HK-2 (cell line): ENCODE measurements around the gene SMIM22.

Experiments
- DNase-seq: peaks from one replicate; pipeline ENCODE4 v3.0.0-alpha.2; 2018; ENCODE audit not compliant: unreplicated experiment

The SMIM22 gene

GRCh38 chr16:4814542-4815173, 19.5 kb downstream of the SMIM22 start:
- DNase-seq: no peak

- DNase-seq: no peak
Observed at GRCh38 chr16:4820652-4821051, 25.5 kb downstream of the SMIM22 start.

GRCh38 chr16:4825196-4825595, 30.0 kb downstream of the SMIM22 start:
- no peak for DNase-seq

DNA sequence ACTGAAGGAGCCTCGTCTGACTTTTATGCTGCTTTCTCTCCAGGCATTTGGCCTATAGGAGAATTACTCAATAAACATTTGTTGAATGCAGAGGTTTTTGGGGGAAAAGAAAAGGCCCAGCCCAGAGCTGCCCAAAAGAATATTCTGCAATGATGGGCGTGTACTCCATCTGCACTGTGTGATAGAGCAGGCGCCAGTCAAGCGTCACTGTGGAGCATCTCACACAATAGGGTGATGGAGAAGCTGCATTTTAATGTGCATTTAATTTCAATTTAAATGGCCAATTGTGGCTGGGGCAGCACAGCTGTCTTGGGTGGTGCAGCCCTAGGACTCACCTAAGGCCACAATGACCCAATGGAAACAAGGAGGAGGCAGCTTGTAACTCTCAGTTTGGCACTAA, 31.4 kb downstream of the SMIM22 start:
- no peak for DNase-seq

DNA sequence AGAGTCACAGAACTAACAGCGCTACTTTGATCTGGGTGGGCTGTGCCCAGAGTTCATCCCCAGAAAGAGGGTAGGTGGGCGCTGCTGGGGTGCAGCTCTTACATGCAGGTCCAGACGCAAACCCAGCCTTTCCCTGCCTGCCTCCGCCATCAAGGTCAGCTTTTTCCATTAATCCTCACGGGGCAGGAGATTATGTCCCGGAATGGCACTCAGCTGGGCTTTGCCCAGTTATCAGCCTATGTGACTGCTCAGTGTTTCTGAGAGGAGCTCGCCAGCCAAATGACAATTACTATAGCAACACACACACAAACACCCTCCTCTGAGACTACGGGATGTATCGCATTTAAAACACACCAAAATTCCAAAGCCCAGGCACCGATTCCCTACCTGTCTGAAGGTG, 31.8 kb downstream of the SMIM22 start:
- no peak for DNase-seq

GRCh38 chr16:4828567-4829321, 33.6 kb downstream of the SMIM22 start:
- no peak for DNase-seq

DNA sequence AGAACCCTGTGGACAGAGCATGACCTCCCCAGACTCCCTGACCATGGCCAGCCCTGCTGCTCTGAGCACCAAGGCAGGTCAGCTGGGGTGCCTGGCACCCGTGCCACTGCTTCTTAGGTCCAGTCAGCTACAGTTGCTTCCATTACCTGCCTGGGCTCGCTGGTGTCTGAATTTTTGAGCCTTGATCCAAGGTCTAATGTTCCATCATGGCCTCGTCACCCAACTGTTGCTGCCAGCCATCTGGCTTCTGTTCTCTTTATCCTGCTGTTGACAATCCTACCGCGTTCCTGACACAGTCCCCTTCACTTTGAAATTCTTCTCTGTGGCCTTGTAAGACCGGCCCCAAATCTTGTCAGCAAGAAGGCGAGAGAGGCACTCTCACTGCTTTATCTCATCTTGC, 35.2 kb downstream of the SMIM22 start:
- DNase-seq: no peak

DNA sequence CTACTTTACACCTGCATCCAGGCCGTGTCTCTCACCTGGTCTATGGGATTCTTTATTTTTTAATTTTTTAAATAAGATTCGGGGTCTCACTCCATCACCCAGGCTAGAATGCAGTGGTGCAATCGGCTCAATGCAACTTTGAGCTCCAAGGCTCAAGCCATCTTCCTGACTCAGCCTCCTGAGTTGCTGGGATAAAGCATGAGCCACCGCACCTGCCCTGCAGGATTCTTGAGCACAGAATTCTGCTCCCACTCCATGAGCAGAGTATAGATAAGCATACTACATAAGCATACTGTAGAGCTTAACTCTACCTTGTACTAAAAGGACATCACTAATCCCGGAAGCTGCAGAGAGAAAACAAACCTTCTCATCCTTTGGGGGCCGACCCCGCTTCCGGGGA, 36.4 kb downstream of the SMIM22 start:
- no peak for DNase-seq

GRCh38 chr16:4832698-4833343, 37.7 kb downstream of the SMIM22 start:
- DNase-seq: no peak

DNA sequence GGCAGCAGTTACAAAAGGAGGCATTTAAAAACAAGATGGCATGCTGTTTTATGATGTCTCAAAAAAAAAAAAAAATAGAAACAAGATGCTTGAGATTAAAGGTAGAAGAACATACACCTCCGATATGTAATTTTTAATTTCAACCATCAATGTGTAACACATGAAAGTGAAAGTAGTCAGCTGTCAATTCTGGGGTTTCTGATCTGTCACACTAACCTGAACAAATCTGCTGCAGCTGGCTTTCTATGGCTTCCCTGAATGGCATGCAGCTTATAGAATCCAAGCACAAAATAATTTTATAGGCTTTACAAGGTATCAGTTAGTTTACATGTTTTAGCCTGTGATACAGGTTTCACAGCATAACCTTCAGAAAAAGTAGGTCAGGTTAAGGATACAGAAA, 38.4 kb downstream of the SMIM22 start:
- DNase-seq: no peak

- no peak for DNase-seq
Observed at GRCh38 chr16:4836727-4837126, 41.6 kb downstream of the SMIM22 start.

GRCh38 chr16:4837733-4838501, 42.7 kb downstream of the SMIM22 start:
- DNase-seq: peak; percentile 31

DNA sequence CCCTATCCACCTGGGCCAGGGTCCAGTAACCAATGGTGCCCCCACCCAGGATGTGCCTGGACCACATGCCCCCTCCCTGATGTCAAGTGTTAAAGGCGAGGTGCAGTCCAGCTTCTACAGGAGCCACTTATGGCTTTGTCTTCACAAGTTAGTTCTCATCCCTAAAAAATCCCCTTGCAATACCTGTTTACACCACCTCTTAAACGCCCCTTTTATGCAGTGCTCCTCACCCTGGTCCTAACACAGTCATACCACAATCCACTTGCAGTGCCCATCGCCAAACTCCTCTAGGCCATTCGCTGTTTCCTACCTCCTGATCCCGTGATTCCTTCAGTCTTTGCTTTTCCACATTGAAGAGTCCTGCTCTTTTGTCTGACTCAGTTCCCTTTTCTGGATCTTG, 44.8 kb downstream of the SMIM22 start:
- no peak for DNase-seq

DNA sequence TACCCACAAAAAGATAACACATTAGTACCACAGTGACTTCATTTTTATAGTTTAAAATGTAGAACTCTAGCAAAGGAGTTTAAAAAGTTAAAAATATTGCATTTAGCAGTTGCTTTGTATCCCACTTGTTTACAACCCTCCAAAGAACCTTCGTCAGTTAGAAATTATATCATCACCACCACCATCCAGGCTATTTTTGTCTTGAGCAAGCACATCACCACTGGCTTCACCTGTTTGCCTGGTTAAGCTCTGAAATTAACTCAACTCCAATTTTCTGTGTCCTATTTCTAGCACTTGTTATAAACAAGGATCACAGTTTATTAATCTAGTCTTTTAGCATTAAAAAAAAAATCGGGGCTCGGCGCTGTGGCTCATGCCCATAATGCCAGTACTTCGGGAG, 45.8 kb downstream of the SMIM22 start:
- DNase-seq: no peak
